ENCODE measurements around the gene ARPC1A.
"Not testable (repeated sequence)": the region's sequence is repeated elsewhere in the genome, so short reads cannot be mapped to it uniquely, and the experiment has no call there.

The ARPC1A gene

DNA sequence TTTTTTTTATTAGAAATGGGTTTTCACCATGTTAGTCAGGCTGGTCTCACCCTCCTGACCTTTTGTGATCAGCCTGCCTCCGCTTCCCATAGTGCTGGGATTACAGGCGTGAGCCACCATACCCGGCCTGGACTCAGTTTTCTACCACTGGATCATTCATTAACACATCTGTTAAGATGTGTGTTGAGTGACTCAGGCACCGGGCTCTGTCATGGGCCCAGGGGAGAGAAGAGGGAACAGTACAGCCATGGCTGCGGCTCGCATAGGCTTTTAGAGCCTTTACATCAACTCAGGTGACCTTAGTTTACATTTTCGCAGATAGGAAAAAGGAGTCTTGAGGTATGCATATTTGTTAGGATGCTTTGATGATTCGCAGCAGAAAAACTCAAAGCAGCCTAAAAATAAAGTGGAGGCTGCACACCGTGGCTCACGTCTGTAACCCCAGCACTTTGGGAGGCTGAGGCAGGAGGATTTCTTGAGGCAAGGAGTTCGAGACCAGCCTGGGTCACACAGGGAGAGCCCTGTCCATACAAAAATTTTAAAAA, 45.8 kb downstream of the ARPC1A start:
- DNase-seq (ENCODE audit: low read depth) = no peak

DNA sequence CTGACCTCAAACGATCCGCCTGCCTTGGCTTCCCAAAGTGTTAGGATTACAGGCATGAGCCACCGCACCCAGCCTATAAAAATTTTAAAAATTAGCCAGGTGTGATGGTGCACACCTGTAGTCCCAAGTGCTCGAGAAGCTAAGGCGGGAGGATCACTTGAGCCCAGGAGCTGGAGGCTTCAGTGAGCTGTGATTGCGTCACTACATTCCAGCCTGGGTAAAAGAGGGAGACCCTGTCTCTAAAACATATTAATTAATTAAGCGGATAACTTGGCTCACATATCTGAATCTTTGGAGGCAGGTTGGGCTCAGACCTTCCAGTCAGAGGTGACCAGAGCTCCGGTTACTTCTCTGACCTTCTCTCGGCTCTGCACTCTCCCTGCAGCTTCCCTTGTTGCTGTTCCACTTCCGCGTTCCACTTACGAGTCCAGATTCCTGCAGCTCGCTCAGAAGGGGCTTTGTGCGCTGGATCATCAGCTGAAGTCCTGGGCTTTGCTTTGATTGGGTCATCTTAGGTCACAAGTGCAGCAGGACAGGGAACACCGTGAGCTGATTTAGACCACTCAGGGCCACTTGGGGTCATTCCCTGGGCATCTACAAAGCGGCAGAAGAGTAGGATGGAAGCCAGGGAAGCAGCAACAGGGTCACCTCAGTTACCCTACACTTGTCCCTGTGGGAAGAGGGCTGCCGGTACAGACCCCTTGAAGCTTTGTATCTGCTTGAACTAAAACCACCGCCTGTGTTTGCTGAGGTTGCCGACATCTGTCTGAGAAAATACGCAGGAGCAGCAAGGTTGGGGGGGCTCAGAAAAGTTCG, 46.8 kb downstream of the ARPC1A start:
- DNase-seq (ENCODE audit: low read depth) = no peak

DNA sequence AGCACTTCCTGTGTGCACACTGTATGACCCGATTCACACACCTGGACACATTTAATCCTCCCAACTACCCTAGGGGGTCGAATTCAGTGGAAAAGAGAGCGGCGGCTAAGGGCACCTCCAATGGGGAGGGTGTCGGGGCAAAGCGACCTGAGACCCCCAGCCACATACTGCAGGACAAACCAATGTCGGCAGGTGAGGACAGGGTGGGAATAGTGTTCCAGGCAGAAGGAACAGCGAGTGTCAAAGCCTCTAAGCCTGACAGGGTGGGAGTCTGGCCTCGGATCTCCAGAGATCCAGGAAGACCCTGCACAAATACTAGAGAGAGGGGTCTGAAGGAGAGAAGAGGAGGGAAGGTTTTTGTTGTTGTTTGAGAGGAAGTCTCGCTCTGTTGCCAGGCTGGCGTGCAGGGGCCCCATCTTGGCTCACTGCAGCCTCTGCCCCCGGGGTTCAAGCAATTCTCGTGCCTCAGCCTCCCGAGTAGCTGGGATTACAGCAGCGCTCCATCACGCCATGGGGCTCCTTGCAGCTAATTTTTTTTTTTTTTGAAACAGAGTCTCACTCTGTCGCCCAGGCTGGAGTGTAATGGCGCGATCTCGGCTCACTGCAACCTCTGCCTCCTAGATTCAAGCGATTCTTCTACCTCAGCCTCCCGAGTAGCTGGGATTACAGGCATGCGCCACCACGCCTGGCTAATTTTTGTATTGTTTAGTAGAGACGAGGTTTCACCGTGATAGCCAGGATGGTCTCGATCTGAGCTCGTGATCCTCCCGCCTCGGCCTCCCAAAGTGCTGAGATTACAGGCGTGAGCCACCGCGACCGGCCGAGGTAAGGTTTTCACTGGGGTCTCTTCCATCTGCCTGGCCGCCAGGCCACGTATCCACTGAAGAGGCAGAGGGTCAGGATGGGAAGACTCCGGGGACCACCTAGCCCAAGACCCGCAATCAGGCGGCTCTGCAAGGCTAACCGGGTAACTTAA, 47.7 kb downstream of the ARPC1A start:
- DNase-seq (ENCODE audit: low read depth) = no peak

DNA sequence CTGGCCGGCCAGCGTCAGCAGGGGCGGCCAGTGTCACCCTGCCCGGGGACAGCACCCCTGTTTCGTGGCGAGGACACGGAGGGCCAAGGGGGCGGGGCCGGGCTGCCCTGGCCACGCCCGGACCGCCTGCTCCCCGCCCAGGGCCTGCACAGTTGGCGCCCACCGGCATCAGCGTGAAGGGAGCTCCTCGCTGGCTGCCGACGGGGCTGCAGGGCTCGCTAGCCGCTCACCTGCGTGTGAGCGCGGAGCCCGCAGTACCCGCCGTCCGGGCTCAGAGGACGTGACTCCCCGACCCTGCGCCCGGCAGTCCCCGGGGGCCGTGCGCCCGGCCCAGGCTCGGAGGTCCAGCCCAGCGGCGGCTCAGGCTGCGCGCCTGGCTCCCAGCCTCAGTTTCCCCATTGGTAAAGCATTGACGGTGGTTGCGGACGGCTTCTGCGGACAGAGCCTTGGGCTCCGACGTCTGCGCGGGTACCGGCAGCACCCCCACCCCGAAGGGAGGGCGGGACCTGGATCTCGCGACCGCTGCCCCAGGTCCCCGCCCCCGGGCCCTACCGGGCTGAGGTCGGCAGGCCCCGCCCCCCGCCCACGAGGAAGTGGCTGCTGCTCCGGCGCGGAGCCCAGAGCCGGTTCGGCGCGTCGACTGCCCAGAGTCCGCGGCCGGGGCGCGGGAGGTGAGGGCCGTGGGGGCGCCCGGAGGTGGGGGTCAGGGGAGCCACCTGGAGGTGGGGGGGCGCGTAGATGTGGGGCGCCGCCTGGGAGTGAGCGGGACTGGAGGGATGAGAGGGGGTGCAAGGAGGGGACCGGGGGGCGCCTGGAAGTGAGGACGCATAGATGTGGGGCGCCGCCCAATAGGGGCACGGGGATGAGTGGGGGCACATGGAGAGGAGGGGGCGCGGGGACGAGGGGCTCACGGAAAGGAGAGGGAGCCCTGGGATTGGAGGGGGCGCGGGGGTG, 48.7 kb downstream of the ARPC1A start, which contains the start of gene ARPC1B:
ARPC1B (plus strand) TSS at position 620 of the 954 bp plus-strand sequence. CDS start 10,985 bp downstream, outside the sequence.
- peak; percentile 78 for DNase-seq (ENCODE audit: low read depth)

DNA sequence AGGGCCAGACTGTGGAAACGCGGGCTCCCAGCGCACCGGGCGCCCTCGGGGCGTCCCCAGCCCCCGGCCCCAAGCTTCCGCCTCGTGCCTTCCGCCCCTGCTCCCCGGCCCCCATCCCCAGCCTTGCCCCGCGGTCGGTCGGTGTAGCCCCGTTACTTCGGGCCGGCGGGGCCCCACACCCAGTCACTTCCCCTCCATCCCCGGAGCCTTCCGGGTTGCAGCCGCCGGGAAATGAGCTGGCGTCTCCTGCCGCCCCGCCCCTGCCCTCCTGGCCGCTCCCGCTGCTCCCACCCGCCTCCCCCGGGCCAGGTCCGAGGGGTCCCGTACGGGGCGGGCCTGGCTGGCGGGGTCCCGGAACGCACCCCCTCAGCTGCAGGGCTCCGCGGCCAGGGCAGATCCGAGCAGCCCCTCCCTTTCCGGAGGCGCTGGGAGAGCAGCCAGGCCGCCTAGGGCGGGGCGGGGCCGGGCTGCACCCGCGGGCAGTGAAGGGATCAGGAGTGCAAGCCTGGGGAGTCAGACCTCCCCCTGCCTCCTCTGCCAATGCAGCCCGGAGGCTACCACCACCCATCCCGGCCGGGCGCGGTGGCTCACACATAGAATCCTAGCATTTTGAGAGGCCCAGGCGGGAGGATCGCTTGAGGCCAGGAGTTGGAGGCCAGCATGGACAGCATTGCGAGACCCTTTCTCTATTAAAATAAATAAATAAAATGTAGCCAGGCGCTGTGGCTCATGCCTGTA, 49.5 kb downstream of the ARPC1A start:
- no peak for DNase-seq (ENCODE audit: low read depth)

DNA sequence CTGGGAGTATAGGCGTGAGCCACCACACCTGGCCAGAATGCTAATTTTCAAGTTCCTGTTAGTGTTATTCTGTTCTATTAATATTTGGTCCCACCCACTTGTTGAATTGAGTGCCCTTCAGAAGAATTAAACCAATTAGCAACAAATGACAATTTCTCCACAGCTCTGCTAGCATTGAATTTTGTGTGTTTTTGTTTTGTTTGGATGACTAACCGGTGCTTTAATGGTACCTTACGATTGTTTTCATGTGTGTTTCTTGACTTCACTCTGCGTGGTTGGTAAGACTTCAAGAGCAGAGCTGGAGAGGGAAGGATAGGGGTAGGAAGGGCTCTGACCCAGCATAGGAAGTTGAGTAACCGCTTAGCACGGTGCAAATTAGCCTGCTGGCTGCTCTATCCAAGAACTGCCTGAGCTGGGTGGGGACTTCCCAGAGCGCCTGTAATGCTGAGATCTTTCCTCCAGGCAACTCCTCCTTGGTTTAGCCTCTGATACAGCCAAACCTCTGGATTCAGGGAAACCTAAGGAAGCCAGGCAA, 53.4 kb downstream of the ARPC1A start:
- no peak for DNase-seq (ENCODE audit: low read depth)

DNA sequence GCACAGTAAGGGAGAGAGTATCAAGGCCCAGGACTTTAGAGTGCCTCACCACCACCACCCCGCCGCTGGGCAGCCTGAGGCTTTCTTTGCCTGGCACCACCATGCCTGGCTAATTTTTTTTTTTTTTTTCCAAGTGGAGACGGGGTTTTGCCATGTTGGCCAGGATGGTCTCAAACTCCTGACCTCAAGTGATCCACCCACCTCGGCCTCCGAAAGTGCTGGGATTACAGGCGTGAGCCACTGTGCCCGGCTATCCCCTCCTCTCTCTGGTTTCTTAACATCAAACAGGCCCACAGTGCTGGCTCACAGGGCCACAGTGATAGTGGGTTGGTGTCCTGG, 54.0 kb downstream of the ARPC1A start:
- not testable (repeated sequence) for DNase-seq (ENCODE audit: low read depth)

DNA sequence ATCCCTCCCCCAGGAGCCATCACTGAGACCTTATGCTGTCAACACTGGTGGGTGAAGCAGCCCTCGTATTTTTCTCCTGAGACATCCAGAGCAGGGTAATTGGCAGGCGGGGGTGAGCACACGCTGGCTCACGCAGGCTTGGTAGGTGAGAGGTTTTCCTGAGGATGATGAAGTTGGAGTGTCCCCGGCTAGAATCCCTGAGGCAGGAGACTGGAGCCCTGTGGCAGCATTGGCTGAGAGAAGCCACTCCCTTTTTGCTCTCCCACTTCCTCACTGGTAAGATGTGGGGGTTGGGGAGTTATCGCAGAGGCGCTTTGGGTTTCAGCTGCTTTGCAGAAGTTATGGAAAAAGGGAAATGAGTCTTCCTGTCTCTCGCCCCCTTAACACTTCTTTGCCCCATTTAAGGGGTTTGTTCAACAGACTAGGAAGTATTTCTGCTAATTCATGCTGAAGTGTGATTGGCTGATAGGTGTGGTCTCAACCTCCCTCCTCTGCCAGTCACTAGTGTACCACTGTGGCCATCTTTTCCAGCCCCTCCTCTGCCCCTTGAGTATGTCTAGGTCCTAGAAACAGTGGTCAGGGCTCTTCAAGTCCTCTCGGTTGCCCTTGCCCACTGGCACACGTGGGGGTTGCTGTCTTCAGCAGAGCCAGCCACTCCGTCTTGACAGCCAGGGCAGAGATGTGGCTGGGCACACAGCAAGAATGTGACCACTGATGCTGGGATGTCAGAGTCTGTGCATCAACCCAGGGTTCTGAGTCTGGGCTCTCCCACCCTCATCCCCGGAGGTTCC, 54.5 kb downstream of the ARPC1A start:
- DNase-seq (ENCODE audit: low read depth) = no peak

DNA sequence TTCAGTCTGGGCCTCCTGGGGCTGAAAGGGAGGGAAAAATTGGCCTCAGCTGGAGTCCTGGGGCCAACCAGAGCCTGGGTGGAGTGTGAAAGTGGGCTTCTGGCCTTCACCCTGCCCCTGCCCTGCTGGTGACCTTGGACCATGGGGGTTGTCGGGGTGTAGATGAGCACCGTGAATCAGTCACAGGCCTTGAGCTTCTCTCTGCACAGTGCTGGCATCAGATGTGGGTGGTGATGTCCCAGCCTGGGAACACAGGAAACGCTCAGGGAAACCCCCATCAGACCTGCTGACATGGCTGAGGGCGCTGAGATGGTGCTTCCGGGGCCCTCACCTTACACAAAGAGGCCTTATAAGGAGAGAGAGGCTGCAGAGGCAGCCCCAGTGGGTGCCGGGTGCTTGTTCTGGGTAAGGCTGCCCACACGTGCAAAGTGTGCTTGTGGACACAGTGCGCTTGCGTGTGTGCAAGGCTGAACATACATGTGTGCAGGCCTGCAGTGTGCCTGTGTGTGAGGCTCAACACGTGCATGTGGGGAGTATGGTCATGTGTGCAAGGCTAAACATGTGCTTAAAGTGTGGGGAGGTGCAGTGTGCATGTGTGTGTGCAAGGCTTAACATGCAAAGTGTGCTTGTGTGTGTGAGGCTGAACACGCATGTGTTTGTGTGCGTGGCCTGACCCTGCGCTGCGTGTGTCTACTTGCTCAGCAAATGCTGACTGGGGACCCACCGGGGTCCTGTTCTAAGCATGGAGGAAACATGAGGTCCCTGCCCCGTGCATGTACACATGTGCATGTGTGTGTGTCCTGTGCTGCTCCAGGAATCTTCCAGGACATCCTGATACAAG, 55.3 kb downstream of the ARPC1A start:
- peak; percentile 79 for DNase-seq (ENCODE audit: low read depth)

DNA sequence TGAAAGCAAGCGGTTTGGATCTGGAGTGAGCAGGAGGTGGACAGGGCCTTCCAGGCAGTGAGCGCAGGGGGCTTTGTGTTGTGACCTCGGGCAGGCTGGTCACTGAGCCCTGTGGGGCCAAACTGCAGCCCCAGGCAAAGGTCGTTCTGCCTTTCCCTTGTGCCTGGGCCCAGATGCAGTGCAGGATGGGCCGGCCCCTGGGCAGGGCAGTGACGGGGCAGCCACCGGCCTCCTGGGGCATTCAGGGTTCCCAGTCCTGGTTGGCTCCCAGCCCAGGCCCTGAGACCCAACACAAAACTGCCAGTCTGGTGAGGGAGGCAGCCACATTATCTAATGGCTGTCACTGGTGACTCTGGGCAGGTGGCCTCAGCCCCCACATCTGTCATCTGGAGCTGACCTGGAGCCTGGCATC, 56.0 kb downstream of the ARPC1A start:
- DNase-seq (ENCODE audit: low read depth) = no peak

DNA sequence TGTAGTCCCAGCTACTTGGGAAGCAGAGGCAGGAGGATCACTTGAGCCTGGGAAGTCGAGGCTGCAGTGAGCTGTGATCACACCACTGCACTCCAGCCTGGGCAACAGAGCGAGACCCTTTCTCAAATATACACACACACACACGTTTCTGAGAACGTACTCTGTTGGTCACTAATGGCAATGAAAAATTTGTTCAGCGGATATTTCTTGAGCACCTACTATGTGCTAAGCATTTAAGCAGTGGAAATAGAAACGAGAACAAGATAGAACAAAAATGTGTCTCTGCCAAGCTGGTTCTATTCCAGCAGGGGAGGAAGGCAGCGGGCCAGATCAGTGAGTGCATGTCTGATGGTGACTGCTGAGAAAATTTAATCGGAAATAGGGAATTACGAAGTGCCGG, 57.5 kb downstream of the ARPC1A start:
- DNase-seq (ENCODE audit: low read depth) = no peak

DNA sequence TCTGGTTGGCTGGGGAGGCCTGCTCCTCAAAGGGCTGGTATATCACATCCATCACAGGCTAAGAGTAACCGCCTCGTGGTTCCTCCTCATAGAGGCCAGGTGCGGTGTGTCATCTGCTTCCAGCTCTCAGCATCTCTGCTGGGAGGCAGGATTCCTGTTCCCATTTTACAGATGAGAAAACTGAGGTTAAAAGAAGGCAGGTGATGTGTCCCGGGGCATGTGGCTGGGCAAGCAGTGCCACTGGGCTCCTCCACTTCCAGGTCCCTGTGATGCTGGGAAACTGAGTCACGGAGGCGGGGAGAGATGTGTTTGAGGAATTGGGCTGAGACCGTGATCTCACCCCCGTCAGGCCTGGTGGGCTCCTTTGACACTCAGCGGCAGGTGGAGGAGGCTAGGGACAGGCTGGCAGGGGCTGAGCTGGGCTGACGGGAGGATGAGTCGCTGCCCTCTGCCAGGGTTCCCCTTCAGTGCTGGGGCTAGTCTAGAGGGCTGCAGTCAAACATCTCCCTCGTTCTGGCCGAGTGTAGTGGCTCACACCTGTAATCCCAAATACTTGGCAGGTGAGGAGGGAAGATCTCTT, 58.2 kb downstream of the ARPC1A start:
- DNase-seq (ENCODE audit: low read depth) = no peak

DNA sequence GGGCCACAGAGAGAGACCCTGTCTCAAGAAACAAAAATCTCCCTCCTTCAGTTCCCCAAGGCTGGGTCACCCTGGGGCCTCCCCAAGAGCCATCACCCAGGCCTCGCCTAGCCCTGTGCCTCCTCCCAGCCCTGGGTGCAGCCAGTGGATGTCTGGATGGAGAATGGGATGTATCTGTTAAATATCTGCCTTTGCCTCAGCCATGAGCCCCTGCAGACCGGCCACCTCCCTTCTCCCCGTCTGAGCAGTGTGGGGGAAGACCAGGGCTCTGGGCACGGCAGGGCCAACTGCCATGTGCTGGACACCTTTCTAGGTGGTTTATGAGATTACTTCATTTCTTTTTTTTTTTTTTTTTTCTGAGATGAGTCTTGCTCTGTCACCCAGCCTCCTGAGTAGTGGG, 58.8 kb downstream of the ARPC1A start:
- DNase-seq (ENCODE audit: low read depth) = no peak

DNA sequence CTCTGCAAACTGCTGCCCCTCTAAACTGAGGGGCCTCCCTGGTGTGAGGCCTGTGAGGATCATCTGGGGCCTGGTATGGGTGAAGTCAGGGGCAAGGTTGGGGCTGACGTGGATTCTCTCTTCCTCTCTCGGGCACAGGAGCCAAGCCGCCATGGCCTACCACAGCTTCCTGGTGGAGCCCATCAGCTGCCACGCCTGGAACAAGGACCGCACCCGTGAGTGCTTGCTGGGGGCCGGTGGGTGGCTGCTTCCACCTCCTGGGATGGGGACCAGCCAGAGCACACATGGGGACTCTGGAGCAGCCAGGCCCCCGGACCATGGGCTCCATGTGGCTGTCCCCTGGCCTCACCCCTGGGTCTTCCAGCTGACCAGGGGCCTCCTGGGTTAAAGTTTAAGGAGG, 59.9 kb downstream of the ARPC1A start:
- no peak for DNase-seq (ENCODE audit: low read depth)

DNA sequence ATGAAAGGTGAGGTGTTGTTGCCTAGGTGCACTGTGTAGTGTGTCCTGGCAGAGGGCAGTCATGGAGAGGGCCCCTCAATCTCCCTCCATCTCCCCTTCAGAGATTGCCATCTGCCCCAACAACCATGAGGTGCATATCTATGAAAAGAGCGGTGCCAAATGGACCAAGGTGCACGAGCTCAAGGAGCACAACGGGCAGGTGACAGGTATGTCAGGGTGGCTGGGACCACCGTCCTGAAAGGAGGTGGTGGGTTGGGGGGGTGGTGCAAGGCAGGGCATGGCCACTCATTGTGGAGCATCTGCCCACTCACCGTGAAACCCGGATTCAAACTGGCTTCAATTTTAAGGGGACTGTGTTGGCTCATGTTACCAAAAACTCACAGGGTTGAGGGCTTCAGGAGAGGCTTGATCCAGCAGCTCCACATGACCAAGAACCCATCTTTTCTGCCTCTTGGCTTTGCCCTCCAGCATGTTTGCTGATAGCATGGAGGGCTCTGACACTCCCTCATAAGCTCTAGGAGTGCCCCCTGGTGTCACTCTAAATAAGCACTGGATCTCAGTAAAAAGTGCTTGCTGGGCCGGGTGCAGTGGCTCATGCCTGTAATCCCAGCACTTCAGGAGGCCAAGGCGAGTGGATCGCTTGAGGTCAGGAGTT, 61.0 kb downstream of the ARPC1A start:
- DNase-seq (ENCODE audit: low read depth) = no peak

DNA sequence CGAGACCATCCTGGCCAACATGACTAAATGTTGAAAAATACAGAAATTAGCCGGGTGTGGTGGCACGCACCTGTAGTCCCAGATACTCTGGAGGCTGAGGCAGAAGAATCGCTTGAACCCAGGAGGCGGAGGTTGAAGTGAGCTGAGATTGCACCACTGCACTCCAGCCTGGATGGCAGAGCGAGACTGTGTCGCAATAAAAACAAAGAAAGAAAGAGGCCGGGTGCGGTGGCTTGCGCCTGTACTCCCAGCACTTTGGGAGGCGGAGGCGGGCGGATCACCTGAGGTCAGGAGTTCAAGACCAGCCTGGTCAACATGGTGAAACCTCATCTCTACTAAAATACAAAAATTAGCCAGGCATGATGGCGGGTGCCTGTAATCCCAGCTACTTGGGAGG, 61.5 kb downstream of the ARPC1A start:
- DNase-seq (ENCODE audit: low read depth) = not testable (repeated sequence)

DNA sequence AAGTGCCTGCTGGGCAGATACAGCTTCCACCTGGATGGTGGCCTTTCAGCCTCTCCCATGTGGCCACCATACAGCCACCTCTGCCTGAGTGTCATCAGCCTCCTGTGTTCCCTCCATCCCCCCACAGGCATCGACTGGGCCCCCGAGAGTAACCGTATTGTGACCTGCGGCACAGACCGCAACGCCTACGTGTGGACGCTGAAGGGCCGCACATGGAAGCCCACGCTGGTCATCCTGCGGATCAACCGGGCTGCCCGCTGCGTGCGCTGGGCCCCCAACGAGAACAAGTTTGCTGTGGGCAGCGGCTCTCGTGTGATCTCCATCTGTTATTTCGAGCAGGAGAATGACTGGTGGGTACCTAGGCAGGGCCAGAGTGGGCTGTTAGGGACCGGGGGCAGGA, 62.2 kb downstream of the ARPC1A start:
- DNase-seq (ENCODE audit: low read depth) = no peak

DNA sequence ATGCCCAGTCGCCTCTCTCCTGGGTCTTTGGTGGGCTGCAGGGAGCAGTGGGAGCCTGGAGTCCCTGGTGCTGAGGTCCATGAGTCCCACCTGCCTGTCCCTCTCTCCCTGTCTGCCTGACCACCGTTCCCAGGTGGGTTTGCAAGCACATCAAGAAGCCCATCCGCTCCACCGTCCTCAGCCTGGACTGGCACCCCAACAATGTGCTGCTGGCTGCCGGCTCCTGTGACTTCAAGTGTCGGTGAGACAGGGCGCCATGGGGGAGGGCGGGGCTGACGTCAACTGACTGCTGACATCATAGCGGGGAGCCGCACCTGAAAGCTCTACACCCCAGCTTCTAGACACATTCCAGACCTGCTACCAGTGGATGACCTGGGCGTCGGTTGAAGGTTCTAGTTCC, 64.1 kb downstream of the ARPC1A start:
- no peak for DNase-seq (ENCODE audit: low read depth)

Measured in stimulated activated CD8-positive, alpha-beta memory T cell treated with anti-CD3 and anti-CD28 coated beads, Interleukin-7, amount 100 ng/mL, for 24 hours (primary cell).